ENCODE measurements around the gene SGMS2. TPM values are rescaled to one million over a fixed set of nuclear protein-coding genes. Genes with fewer than 3 reads are reported as not detected.
A peak's percentile ranks its signal among the peaks of the same experiment; 100 is the strongest.
"Not testable (repeated sequence)": the region's sequence is repeated elsewhere in the genome, so short reads cannot be mapped to it uniquely, and the experiment has no call there.

SGMS2 gene
- total RNA-seq, 4 donors from 2014 or later: 278 to 487 (median 347) TPM

- Histone ChIP-seq H3K9me3 (no peaks in the 10 kb centered on the region), H3K27ac (replicated peaks in 1 of 4) (peak overlapping the region; percentile 80 to 83 (median 82)), H3K4me3 (no peak overlapping the region), H3K27me3 (no peaks in the 10 kb centered on the region), H3K36me3 (peaks cover 0 to 5% (median 0%) of the 10 kb centered on the region in 4 donors), H3K4me1 (peaks cover 9 to 78% (median 70%) of the 10 kb centered on the region in 4 donors)
- intact Hi-C loops (cut with DNase I): no loop called here
- peak in 1 of 2 donors; percentile 61 for TF ChIP-seq POLR2AphosphoS5 (IDR thresholded peaks at IDR 0.05)
- no peak for TF ChIP-seq CTCF (IDR thresholded peaks at IDR 0.05)
- no peak for TF ChIP-seq POLR2A (IDR thresholded peaks at IDR 0.05; ENCODE audit: low read depth)
- no peak for TF ChIP-seq EP300 (IDR thresholded peaks at IDR 0.05)
- 44% methylated on average over 3 of the region's 3 CpGs for WGBS
- DNase-seq (ENCODE audit: extremely low spot score): no peak
These were observed 75.8 kb downstream of the SGMS2 start for GRCh38 chr4:107900508-107900907.

- WGBS: 50% methylated on average over 2 of the region's 2 CpGs
These were observed 76.6 kb downstream of the SGMS2 start for GRCh38 chr4:107901213-107901934.

GRCh38 chr4:107902715-107903114 lies 78.0 kb downstream of the SGMS2 start:
- peak overlapping the region; percentile 80 to 83 (median 82) for H3K27ac ChIP-seq (replicated peaks in 1 of 4)
- intact Hi-C loops (cut with DNase I): no loop called here
- no peak for TF ChIP-seq CTCF (IDR thresholded peaks at IDR 0.05)
- no peak for TF ChIP-seq POLR2A (IDR thresholded peaks at IDR 0.05; ENCODE audit: low read depth)
- no peak for TF ChIP-seq EP300 (IDR thresholded peaks at IDR 0.05)
- no peak for TF ChIP-seq POLR2AphosphoS5 (IDR thresholded peaks at IDR 0.05)
- no peak overlapping the region for H3K4me3 ChIP-seq
- WGBS: 63% methylated on average over 2 of the region's 2 CpGs
- no peaks in the 10 kb centered on the region for H3K9me3 ChIP-seq
- no peak for DNase-seq (ENCODE audit: extremely low spot score)
- H3K36me3 ChIP-seq: peaks cover 0 to 5% (median 0%) of the 10 kb centered on the region in 4 donors
- H3K27me3 ChIP-seq: no peaks in the 10 kb centered on the region
- H3K4me1 ChIP-seq: peaks cover 8 to 57% (median 56%) of the 10 kb centered on the region in 4 donors

More at GRCh38 chr4:107901213-107901934, 76.6 kb downstream of the SGMS2 start:
- H3K36me3 ChIP-seq: peaks cover 0 to 5% (median 0%) of the 10 kb centered on the region in 4 donors
- TF ChIP-seq EP300 (IDR thresholded peaks at IDR 0.05): no peak
- TF ChIP-seq CTCF (IDR thresholded peaks at IDR 0.05): peak in 1 of 3 experiments; percentile 36
- TF ChIP-seq POLR2AphosphoS5 (IDR thresholded peaks at IDR 0.05): no peak
- H3K4me1 ChIP-seq: peaks cover 8 to 69% (median 62%) of the 10 kb centered on the region in 4 donors
- H3K27me3 ChIP-seq: no peaks in the 10 kb centered on the region
- intact Hi-C loops (cut with DNase I): no loop called here
- no peaks in the 10 kb centered on the region for H3K9me3 ChIP-seq
- H3K4me3 ChIP-seq: no peak overlapping the region
- H3K27ac ChIP-seq (replicated peaks in 1 of 4): peak overlapping the region; percentile 80 to 83 (median 82)
- DNase-seq (ENCODE audit: extremely low spot score): no peak

- H3K27ac ChIP-seq (replicated peaks in 1 of 4); H3K9me3 ChIP-seq; H3K4me3 ChIP-seq; H3K27me3 ChIP-seq; DNase-seq (ENCODE audit: extremely low spot score): not testable (repeated sequence)
- Histone ChIP-seq H3K36me3 (peaks cover 0 to 21% (median 5%) of the 10 kb centered on the region in 4 donors), H3K4me1 (peaks cover 8 to 40% (median 33%) of the 10 kb centered on the region in 4 donors)
- intact Hi-C loops (cut with DNase I): loop anchor here (5.0 kb wide), 1 partner anchor 78 kb away; no protein-coding TSS in a partner anchor
- WGBS: 86% methylated on average over 3 of the region's 3 CpGs
These were observed 80.3 kb downstream of the SGMS2 start for GRCh38 chr4:107905082-107905481.

- no peak for DNase-seq (ENCODE audit: extremely low spot score)
- TF ChIP-seq EP300 (IDR thresholded peaks at IDR 0.05) (no peak), POLR2A (IDR thresholded peaks at IDR 0.05; ENCODE audit: low read depth) (no peak), POLR2AphosphoS5 (IDR thresholded peaks at IDR 0.05) (no peak)
- Histone ChIP-seq H3K9me3 (no peaks in the 10 kb centered on the region), H3K4me1 (peaks cover 5 to 25% (median 18%) of the 10 kb centered on the region in 4 donors), H3K27ac (replicated peaks in 1 of 4) (no peak overlapping the region), H3K27me3 (no peaks in the 10 kb centered on the region), H3K4me3 (no peak overlapping the region), H3K36me3 (peaks cover 0 to 33% (median 16%) of the 10 kb centered on the region in 4 donors)
- 89% methylated on average over 4 of the region's 4 CpGs for WGBS
- intact Hi-C loops (cut with DNase I): loop anchor here (5.0 kb wide), 1 partner anchor 79 kb away; no protein-coding TSS in a partner anchor
These were observed 81.8 kb downstream of the SGMS2 start for GRCh38 chr4:107906458-107907100.
